GM23338 (cell line): ENCODE data around the gene SEM1. TPM values are rescaled to one million over a fixed set of nuclear protein-coding genes. Genes with fewer than 3 reads are reported as not detected.
A peak's percentile ranks its signal among the peaks of the same experiment; 100 is the strongest.

Experiments used
- ATAC-seq: fragments of 200-7000 bp; cut with Tn5 transposase; 3 replicates; pipeline ENCODE4 v1.9.1; 2020
- DNase-seq: peaks from one replicate; pipeline ENCODE4 v3.0.0-alpha.2; 2015; ENCODE audit warnings: low spot score
- H2AFZ ChIP-seq: fragments of 200-600 bp; sonication (generic); 2 replicates; pipeline ENCODE4 v1.8.0; 2016; ENCODE audit warnings: antibody characterized with exemption, mild to moderate bottlenecking, moderate library complexity
- H3F3A ChIP-seq: fragments of 200-600 bp; sonication (generic); replicated peaks from 2 replicates; pipeline ENCODE4 v1.8.0; 2017; ENCODE audit warnings: antibody characterized with exemption, mixed run types, low read depth
- H3K27ac ChIP-seq: fragments of 200-600 bp; sonication (generic); 2 replicates; pipeline ENCODE4 v1.6.1; 2016; ENCODE audit warnings: low read depth
- H3K27me3 ChIP-seq: fragments of 200-600 bp; sonication (generic); 2 replicates; pipeline ENCODE4 v1.8.0; 2016; ENCODE audit warnings: mild to moderate bottlenecking, mixed run types, moderate library complexity; ENCODE audit not compliant: insufficient read depth
- H3K36me3 ChIP-seq: fragments of 200-600 bp; sonication (generic); 2 replicates; pipeline ENCODE4 v1.8.0; 2016; ENCODE audit warnings: mild to moderate bottlenecking; ENCODE audit not compliant: insufficient read depth
- H3K4me1 ChIP-seq: fragments of 200-600 bp; sonication (generic); 2 replicates; pipeline ENCODE4 v1.8.0; 2016; ENCODE audit warnings: mild to moderate bottlenecking, moderate library complexity; ENCODE audit not compliant: insufficient read depth
- H3K4me2 ChIP-seq: fragments of 200-600 bp; sonication (generic); 2 replicates; pipeline ENCODE4 v1.7.1; 2017; ENCODE audit warnings: mixed run types
- H3K4me3 ChIP-seq: fragments of 200-600 bp; sonication (generic); 2 replicates; pipeline ENCODE4 v1.6.1; 2016; ENCODE audit warnings: mixed run types
- H3K79me2 ChIP-seq: fragments of 200-600 bp; sonication (generic); replicated peaks from 2 replicates; pipeline ENCODE4 v1.8.0; 2017; ENCODE audit warnings: mild to moderate bottlenecking; ENCODE audit not compliant: insufficient read depth
- H3K9me2 ChIP-seq: fragments of 200-600 bp; sonication (generic); 2 replicates; pipeline ENCODE4 v1.8.0; 2017; ENCODE audit not compliant: insufficient read depth
- H4K20me1 ChIP-seq: fragments of 200-600 bp; sonication (generic); replicated peaks from 2 replicates; pipeline ENCODE4 v1.8.0; 2017; ENCODE audit warnings: mild to moderate bottlenecking; ENCODE audit not compliant: insufficient read depth
- H3K27ac Mint-ChIP-seq: 2 replicates; pipeline ENCODE4 v1.8.0; 2020; ENCODE audit warnings: inconsistent platforms, mild to moderate bottlenecking, moderate library complexity, mixed read lengths
- H3K27me3 Mint-ChIP-seq: 3 replicates; pipeline ENCODE4 v1.8.0; 2022; ENCODE audit warnings: low read depth, mild to moderate bottlenecking, moderate library complexity, mixed read lengths, inconsistent platforms; ENCODE audit not compliant: insufficient read depth, poor library complexity
- H3K36me3 Mint-ChIP-seq: 3 replicates; pipeline ENCODE4 v1.8.0; 2021; ENCODE audit warnings: low read depth, mild to moderate bottlenecking, inconsistent platforms, moderate library complexity, mixed read lengths
- H3K4me1 Mint-ChIP-seq: 3 replicates; pipeline ENCODE4 v1.8.0; 2020; ENCODE audit warnings: mild to moderate bottlenecking, inconsistent platforms, mixed read lengths
- H3K4me3 Mint-ChIP-seq: 3 replicates; pipeline ENCODE4 v1.8.0; 2021; ENCODE audit warnings: moderate library complexity, mild to moderate bottlenecking, inconsistent platforms, mixed read lengths
- H3K9me3 Mint-ChIP-seq: 3 replicates; pipeline ENCODE4 v1.8.0; 2020; ENCODE audit warnings: moderate library complexity, mild to moderate bottlenecking, inconsistent platforms, mixed read lengths
- CREB1 ChIP-seq: fragments of 250-450 bp; sonication (Bioruptor Pico); IDR thresholded peaks from 2 replicates; pipeline ENCODE4 v1.5.0; 2020; ENCODE audit warnings: low read depth, mild to moderate bottlenecking, moderate library complexity
- CTCF ChIP-seq, 2 experiments: fragments of 200-600 bp in 1 of 2; sonication (generic) in 1 of 2; conservative IDR thresholded peaks; 2 replicates each; pipeline versions ENCODE4 v1.5.1 to v1.6.1; 2016 to 2017; ENCODE audit warnings: antibody characterized with exemption in 2 of 2, low read depth in 2 of 2, mild to moderate bottlenecking in 2 of 2, moderate library complexity in 1 of 2
- EZH2 ChIP-seq: fragments of 200-600 bp; sonication (generic); IDR thresholded peaks from one replicate; pipeline ENCODE4 v1.8.0; 2017; ENCODE audit warnings: antibody characterized with exemption, mild to moderate bottlenecking, low read depth; ENCODE audit not compliant: unreplicated experiment
- EZH2phosphoT487 ChIP-seq: fragments of 200-600 bp; sonication (generic); IDR thresholded peaks from one replicate; pipeline ENCODE4 v1.8.1; 2018; ENCODE audit warnings: antibody characterized with exemption; ENCODE audit not compliant: unreplicated experiment
- JUNB ChIP-seq: IDR thresholded peaks from one replicate; pipeline ENCODE4 v1.6.1; 2016; ENCODE audit warnings: antibody characterized with exemption; ENCODE audit not compliant: unreplicated experiment
- STAT1 ChIP-seq: IDR thresholded peaks from one replicate; pipeline ENCODE4 v1.6.1; 2016; ENCODE audit warnings: antibody characterized with exemption; ENCODE audit not compliant: unreplicated experiment
- ZNF114 ChIP-seq: fragments of 250-450 bp; sonication (Bioruptor Pico); IDR thresholded peaks from 2 replicates; pipeline ENCODE4 v1.5.0; 2020; ENCODE audit warnings: mild to moderate bottlenecking, moderate library complexity
- ZNF331 ChIP-seq: fragments of 250-450 bp; sonication (Bioruptor Pico); IDR thresholded peaks from 2 replicates; pipeline ENCODE4 v1.5.0; 2020; ENCODE audit warnings: low read depth, mild to moderate bottlenecking, moderate library complexity
- ZNF462 ChIP-seq: fragments of 250-450 bp; sonication (Bioruptor Pico); IDR thresholded peaks from 2 replicates; pipeline ENCODE4 v1.5.0; 2020; ENCODE audit warnings: mild to moderate bottlenecking, moderate library complexity
- polyA plus RNA-seq: library from polyadenylated mRNA; unstranded; fragments of >200 nt; fragmentation: Nextera tagmentation; extraction: Ambion mirVana; gene quantifications from 2 replicates; pipeline ENCODE4 v1.2.1, GENCODE V29; 2016
- total RNA-seq: library from RNA; depleted of rRNA; stranded (reverse); fragments of >200 nt; shearing (Covaris generic); gene quantifications from 2 replicates; pipeline ENCODE4 v1.2.3, GENCODE V29; 2014

Gene SEM1
- total and polyA plus RNA-seq, 2 experiments from 2014 or later = 71.7 to 1,042 TPM

- TF ChIP-seq ZNF462 (CRISPR knock-in tag) (no peak), EZH2 (no peak), ZNF331 (no peak), CTCF (conservative IDR thresholded peaks at IDR 0.05; ENCODE audit: low read depth in 2 of 2) (no peak), JUNB (no peak), ZNF114 (CRISPR knock-in tag) (no peak)
Observed at GRCh38 chr7:96729820-96730219, 20.2 kb upstream of the SEM1 start (continued).

- H4K20me1 ChIP-seq = no peaks in the 10 kb centered on the region
- H3K36me3 ChIP-seq = no peaks in the 10 kb centered on the region
- H3K27me3 Mint-ChIP-seq = no peaks in the 10 kb centered on the region
- no peaks in the 10 kb centered on the region for H3K79me2 ChIP-seq
- no peak overlapping the region for H3K4me2 ChIP-seq
- DNase-seq = no peak
- no peak for ATAC-seq
- H3K36me3 Mint-ChIP-seq = no peaks in the 10 kb centered on the region
- no peaks in the 10 kb centered on the region for H3F3A ChIP-seq
- no peak overlapping the region; the same call in 1 of the 2 replicates for H3K27ac Mint-ChIP-seq
- no peaks in the 10 kb centered on the region for H3K27me3 ChIP-seq
- H3K4me3 Mint-ChIP-seq = no peak overlapping the region
- no peaks in the 10 kb centered on the region for H3K9me2 ChIP-seq
- H3K4me1 ChIP-seq = peaks cover 9% of the 10 kb centered on the region
- H3K4me1 Mint-ChIP-seq = peaks cover 19% of the 10 kb centered on the region
- H2AFZ ChIP-seq = peak overlapping the region; percentile 82
- H3K4me3 ChIP-seq = no peak overlapping the region
- no peaks in the 10 kb centered on the region for H3K9me3 Mint-ChIP-seq
- H3K27ac ChIP-seq = no peak overlapping the region
- TF ChIP-seq ZNF462 (CRISPR knock-in tag) = no peak
- TF ChIP-seq ZNF114 (CRISPR knock-in tag) = no peak
- TF ChIP-seq CREB1 = no peak
- no peak for TF ChIP-seq ZNF331
- TF ChIP-seq STAT1 = no peak
- no peak for TF ChIP-seq EZH2phosphoT487
Observed at GRCh38 chr7:96728139-96728538, 18.5 kb upstream of the SEM1 start.
